GM23338 (cell line): Measurements from ENCODE around the gene SLC10A2. TPM values are rescaled to one million over a fixed set of nuclear protein-coding genes. Genes with fewer than 3 reads are reported as not detected.

Experiments used
- ATAC-seq: fragments of 200-7000 bp; cut with Tn5 transposase; 3 replicates; pipeline ENCODE4 v1.9.1; 2020
- DNase-seq: peaks from one replicate; pipeline ENCODE4 v3.0.0-alpha.2; 2015; ENCODE audit warnings: low spot score
- H2AFZ ChIP-seq: fragments of 200-600 bp; sonication (generic); 2 replicates; pipeline ENCODE4 v1.8.0; 2016; ENCODE audit warnings: antibody characterized with exemption, mild to moderate bottlenecking, moderate library complexity
- H3F3A ChIP-seq: fragments of 200-600 bp; sonication (generic); replicated peaks from 2 replicates; pipeline ENCODE4 v1.8.0; 2017; ENCODE audit warnings: antibody characterized with exemption, mixed run types, low read depth
- H3K27ac ChIP-seq: fragments of 200-600 bp; sonication (generic); 2 replicates; pipeline ENCODE4 v1.6.1; 2016; ENCODE audit warnings: low read depth
- H3K27me3 ChIP-seq: fragments of 200-600 bp; sonication (generic); 2 replicates; pipeline ENCODE4 v1.8.0; 2016; ENCODE audit warnings: mild to moderate bottlenecking, mixed run types, moderate library complexity; ENCODE audit not compliant: insufficient read depth
- H3K36me3 ChIP-seq: fragments of 200-600 bp; sonication (generic); 2 replicates; pipeline ENCODE4 v1.8.0; 2016; ENCODE audit warnings: mild to moderate bottlenecking; ENCODE audit not compliant: insufficient read depth
- H3K4me1 ChIP-seq: fragments of 200-600 bp; sonication (generic); 2 replicates; pipeline ENCODE4 v1.8.0; 2016; ENCODE audit warnings: mild to moderate bottlenecking, moderate library complexity; ENCODE audit not compliant: insufficient read depth
- H3K4me2 ChIP-seq: fragments of 200-600 bp; sonication (generic); 2 replicates; pipeline ENCODE4 v1.7.1; 2017; ENCODE audit warnings: mixed run types
- H3K4me3 ChIP-seq: fragments of 200-600 bp; sonication (generic); 2 replicates; pipeline ENCODE4 v1.6.1; 2016; ENCODE audit warnings: mixed run types
- H3K79me2 ChIP-seq: fragments of 200-600 bp; sonication (generic); replicated peaks from 2 replicates; pipeline ENCODE4 v1.8.0; 2017; ENCODE audit warnings: mild to moderate bottlenecking; ENCODE audit not compliant: insufficient read depth
- H3K9me2 ChIP-seq: fragments of 200-600 bp; sonication (generic); 2 replicates; pipeline ENCODE4 v1.8.0; 2017; ENCODE audit not compliant: insufficient read depth
- H4K20me1 ChIP-seq: fragments of 200-600 bp; sonication (generic); replicated peaks from 2 replicates; pipeline ENCODE4 v1.8.0; 2017; ENCODE audit warnings: mild to moderate bottlenecking; ENCODE audit not compliant: insufficient read depth
- H3K27ac Mint-ChIP-seq: 2 replicates; pipeline ENCODE4 v1.8.0; 2020; ENCODE audit warnings: inconsistent platforms, mild to moderate bottlenecking, moderate library complexity, mixed read lengths
- H3K27me3 Mint-ChIP-seq: 3 replicates; pipeline ENCODE4 v1.8.0; 2022; ENCODE audit warnings: low read depth, mild to moderate bottlenecking, moderate library complexity, mixed read lengths, inconsistent platforms; ENCODE audit not compliant: insufficient read depth, poor library complexity
- H3K36me3 Mint-ChIP-seq: 3 replicates; pipeline ENCODE4 v1.8.0; 2021; ENCODE audit warnings: low read depth, mild to moderate bottlenecking, inconsistent platforms, moderate library complexity, mixed read lengths
- H3K4me1 Mint-ChIP-seq: 3 replicates; pipeline ENCODE4 v1.8.0; 2020; ENCODE audit warnings: mild to moderate bottlenecking, inconsistent platforms, mixed read lengths
- H3K4me3 Mint-ChIP-seq: 3 replicates; pipeline ENCODE4 v1.8.0; 2021; ENCODE audit warnings: moderate library complexity, mild to moderate bottlenecking, inconsistent platforms, mixed read lengths
- H3K9me3 Mint-ChIP-seq: 3 replicates; pipeline ENCODE4 v1.8.0; 2020; ENCODE audit warnings: moderate library complexity, mild to moderate bottlenecking, inconsistent platforms, mixed read lengths
- CREB1 ChIP-seq: fragments of 250-450 bp; sonication (Bioruptor Pico); IDR thresholded peaks from 2 replicates; pipeline ENCODE4 v1.5.0; 2020; ENCODE audit warnings: low read depth, mild to moderate bottlenecking, moderate library complexity
- CTCF ChIP-seq, 2 experiments: fragments of 200-600 bp in 1 of 2; sonication (generic) in 1 of 2; conservative IDR thresholded peaks; 2 replicates each; pipeline versions ENCODE4 v1.5.1 to v1.6.1; 2016 to 2017; ENCODE audit warnings: antibody characterized with exemption in 2 of 2, low read depth in 2 of 2, mild to moderate bottlenecking in 2 of 2, moderate library complexity in 1 of 2
- ETS1 ChIP-seq: IDR thresholded peaks from 2 replicates; pipeline ENCODE4 v1.6.1; 2016; ENCODE audit warnings: antibody characterized with exemption
- EZH2 ChIP-seq: fragments of 200-600 bp; sonication (generic); IDR thresholded peaks from one replicate; pipeline ENCODE4 v1.8.0; 2017; ENCODE audit warnings: antibody characterized with exemption, mild to moderate bottlenecking, low read depth; ENCODE audit not compliant: unreplicated experiment
- EZH2phosphoT487 ChIP-seq: fragments of 200-600 bp; sonication (generic); IDR thresholded peaks from one replicate; pipeline ENCODE4 v1.8.1; 2018; ENCODE audit warnings: antibody characterized with exemption; ENCODE audit not compliant: unreplicated experiment
- JUNB ChIP-seq: IDR thresholded peaks from one replicate; pipeline ENCODE4 v1.6.1; 2016; ENCODE audit warnings: antibody characterized with exemption; ENCODE audit not compliant: unreplicated experiment
- NANOG ChIP-seq: IDR thresholded peaks from 2 replicates; pipeline ENCODE4 v1.6.1; 2016; ENCODE audit warnings: antibody characterized with exemption, borderline replicate concordance
- POLR2AphosphoS5 ChIP-seq: IDR thresholded peaks from 2 replicates; pipeline ENCODE4 v1.6.1; 2016; ENCODE audit warnings: antibody characterized with exemption, low read depth
- REST ChIP-seq: IDR thresholded peaks from one replicate; pipeline ENCODE4 v1.6.1; 2018; ENCODE audit warnings: antibody characterized with exemption; ENCODE audit not compliant: unreplicated experiment
- STAT1 ChIP-seq: IDR thresholded peaks from one replicate; pipeline ENCODE4 v1.6.1; 2016; ENCODE audit warnings: antibody characterized with exemption; ENCODE audit not compliant: unreplicated experiment
- ZNF114 ChIP-seq: fragments of 250-450 bp; sonication (Bioruptor Pico); IDR thresholded peaks from 2 replicates; pipeline ENCODE4 v1.5.0; 2020; ENCODE audit warnings: mild to moderate bottlenecking, moderate library complexity
- ZNF331 ChIP-seq: fragments of 250-450 bp; sonication (Bioruptor Pico); IDR thresholded peaks from 2 replicates; pipeline ENCODE4 v1.5.0; 2020; ENCODE audit warnings: low read depth, mild to moderate bottlenecking, moderate library complexity
- ZNF462 ChIP-seq: fragments of 250-450 bp; sonication (Bioruptor Pico); IDR thresholded peaks from 2 replicates; pipeline ENCODE4 v1.5.0; 2020; ENCODE audit warnings: mild to moderate bottlenecking, moderate library complexity
- polyA plus RNA-seq: library from polyadenylated mRNA; unstranded; fragments of >200 nt; fragmentation: Nextera tagmentation; extraction: Ambion mirVana; gene quantifications from 2 replicates; pipeline ENCODE4 v1.2.1, GENCODE V29; 2016
- total RNA-seq: library from RNA; depleted of rRNA; stranded (reverse); fragments of >200 nt; shearing (Covaris generic); gene quantifications from 2 replicates; pipeline ENCODE4 v1.2.3, GENCODE V29; 2014

Gene SLC10A2
- total and polyA plus RNA-seq, 2 experiments from 2014 or later: not detected

GRCh38 chr13:103097366-103097928 lies 31.2 kb upstream of the SLC10A2 start:
- ATAC-seq: no peak
- Histone ChIP-seq H4K20me1 (no peaks in the 10 kb centered on the region), H3F3A (no peaks in the 10 kb centered on the region), H3K36me3 (peaks cover 7% of the 10 kb centered on the region), H3K27ac (no peak overlapping the region), H3K79me2 (no peaks in the 10 kb centered on the region), H3K27me3 (no peaks in the 10 kb centered on the region), H3K4me3 (no peak overlapping the region), H3K9me2 (no peaks in the 10 kb centered on the region), H3K4me2 (no peak overlapping the region), H2AFZ (no peak overlapping the region), H3K4me1 (peaks cover 13% of the 10 kb centered on the region)
- Mint-ChIP-seq H3K4me1 (peaks cover 7% of the 10 kb centered on the region; the same call in 2 of the 3 replicates), H3K4me3 (no peak overlapping the region), H3K27ac (no peak overlapping the region), H3K27me3 (no peaks in the 10 kb centered on the region), H3K36me3 (peaks cover 16% of the 10 kb centered on the region), H3K9me3 (peaks cover 23% of the 10 kb centered on the region)
- DNase-seq: no peak
- TF ChIP-seq POLR2AphosphoS5 (no peak), EZH2phosphoT487 (no peak), CREB1 (CRISPR knock-in tag) (no peak), ETS1 (no peak), ZNF331 (CRISPR knock-in tag) (no peak), JUNB (no peak), ZNF462 (CRISPR knock-in tag) (no peak), NANOG (no peak), EZH2 (no peak), REST (no peak), CTCF (conservative IDR thresholded peaks at IDR 0.05; ENCODE audit: low read depth in 2 of 2) (no peak), STAT1 (no peak), ZNF114 (CRISPR knock-in tag) (no peak)
